GM19324 (cell line): Measurements from ENCODE around the gene BTBD9.
"Not testable (repeated sequence)": the region's sequence is repeated elsewhere in the genome, so short reads cannot be mapped to it uniquely, and the experiment has no call there.

Experiments used
- ATAC-seq: cut with Tn5 transposase; IDR thresholded peaks from one replicate; pipeline ENCODE4 v1.9.1; 2021; ENCODE audit warnings: mild to moderate bottlenecking, moderate library complexity; ENCODE audit not compliant: unreplicated experiment, low FRiP score

BTBD9 gene

DNA sequence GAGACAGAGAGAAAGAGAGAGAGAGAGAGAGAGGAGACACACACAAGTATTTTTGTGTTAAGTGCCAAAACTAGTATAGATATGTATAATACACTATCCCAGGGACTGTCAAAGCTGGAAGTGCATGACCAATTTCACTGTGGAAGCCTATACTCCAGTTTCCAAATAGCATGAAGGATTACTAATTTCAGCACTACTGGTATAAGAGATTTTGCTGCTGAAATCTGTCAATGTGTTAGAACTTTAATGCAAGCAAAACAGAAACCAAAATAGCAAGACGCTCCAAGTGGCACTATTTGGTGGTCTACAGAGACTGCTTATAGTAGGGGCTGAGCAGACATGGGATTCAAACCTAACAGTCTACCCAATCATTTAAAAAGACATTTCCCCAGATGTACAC lies 284.8 kb downstream of the BTBD9 start:
- no peak for ATAC-seq

DNA sequence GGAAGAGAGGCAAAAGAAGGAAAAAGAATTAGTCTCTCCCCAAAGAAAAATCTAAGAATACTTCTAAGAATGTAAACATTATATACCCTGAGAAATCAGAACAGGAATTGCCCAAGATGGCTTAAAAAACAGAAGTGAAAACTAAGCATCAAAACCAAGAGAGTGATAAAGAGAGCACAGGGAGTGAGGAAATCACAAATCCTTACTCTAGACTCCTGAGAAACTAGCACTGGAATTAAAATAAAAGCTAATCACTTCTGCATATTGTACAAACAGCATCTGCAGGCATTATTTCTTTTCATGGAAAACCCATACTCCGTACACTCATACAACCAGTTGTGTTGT lies 285.7 kb downstream of the BTBD9 start:
- ATAC-seq, result no peak

DNA sequence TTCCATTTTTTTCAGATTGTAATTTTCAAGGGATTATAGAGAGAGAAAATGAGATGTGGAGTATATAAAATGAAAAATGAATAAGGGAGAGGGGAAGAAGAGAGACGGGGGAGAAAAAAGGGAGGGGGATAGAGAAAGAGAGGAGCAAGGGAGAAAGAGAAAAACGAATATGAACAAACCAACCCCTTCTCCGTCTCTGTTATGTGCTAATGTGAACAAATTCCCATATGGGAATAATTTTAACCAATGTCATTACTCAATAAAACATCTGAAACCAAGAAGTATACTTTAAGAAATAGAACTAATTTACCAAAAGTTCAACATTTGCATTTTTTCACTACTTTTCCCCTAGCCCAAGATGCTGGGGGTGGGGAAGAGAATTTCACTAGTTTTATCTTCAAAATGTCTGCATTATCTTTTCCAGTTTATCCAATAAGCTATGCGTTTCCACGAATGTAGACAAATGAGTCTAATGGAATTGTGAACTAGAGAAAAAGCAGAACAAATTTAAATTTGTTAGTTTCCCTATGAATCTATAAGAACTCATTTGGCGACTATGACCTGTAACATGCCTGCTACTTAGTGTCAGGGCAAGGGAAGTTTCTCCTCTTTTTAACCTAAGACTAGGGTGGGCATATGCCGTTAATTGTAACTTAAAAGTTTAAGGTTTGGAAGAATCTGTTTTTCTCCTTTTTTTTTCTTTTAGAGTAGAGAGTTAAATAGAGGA lies 286.3 kb downstream of the BTBD9 start:
- ATAC-seq, result no peak

DNA sequence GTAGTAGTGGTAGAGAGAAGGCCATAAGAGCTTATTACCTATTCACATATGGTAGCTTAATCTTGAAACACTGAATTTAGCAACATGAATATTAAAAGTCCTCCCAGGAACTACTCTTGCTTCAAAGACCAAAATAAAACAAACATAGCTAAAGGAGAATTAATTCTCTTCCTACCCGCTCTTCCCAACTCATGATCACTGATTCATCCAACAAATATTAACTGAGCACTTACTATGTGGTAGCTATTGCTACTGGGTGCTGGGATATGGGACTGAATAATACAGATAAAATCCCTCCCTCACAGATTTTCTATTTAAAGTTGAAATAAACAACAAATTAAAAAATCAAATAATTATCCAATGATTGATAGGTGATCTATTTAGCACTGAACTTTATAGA lies 287.1 kb downstream of the BTBD9 start:
- ATAC-seq, result no peak

DNA sequence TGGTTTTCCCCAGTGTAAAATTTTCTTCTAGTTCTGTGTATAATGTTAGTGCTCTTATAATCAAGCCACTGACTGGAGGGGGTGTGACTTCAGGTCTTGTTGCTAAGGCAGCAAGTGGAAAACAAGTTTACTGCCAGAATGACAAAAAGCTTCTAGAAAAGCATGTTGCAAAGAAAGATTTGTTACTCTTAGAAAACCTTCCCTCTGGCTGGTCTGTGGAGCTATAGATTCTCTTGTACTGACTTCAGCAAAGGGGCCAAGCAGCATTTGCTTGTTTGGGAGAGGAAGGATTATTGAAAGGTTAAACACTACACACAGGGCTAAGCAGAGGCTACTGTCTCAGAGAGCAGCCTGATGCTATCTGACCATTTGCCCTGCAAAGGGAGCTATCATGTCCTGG lies 288.8 kb downstream of the BTBD9 start:
- no peak for ATAC-seq

DNA sequence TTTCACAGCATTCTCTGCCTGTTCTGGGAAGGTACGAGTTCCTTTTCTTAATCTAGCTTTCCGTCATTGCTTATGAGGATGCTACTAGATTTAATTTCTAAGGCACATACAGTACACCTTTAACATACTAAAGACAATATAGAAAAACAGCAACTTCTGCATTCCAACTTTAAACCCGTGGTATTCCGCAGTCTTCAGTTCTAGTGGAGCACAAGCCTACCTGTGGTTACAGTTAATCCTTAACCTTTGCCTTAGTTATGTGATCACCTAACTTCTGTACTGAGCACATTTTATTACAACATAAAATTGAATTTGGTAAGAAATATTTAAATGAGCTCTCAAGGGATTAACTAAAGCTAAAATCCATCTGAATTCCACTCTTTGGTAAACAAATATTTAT lies 289.5 kb downstream of the BTBD9 start:
- no peak for ATAC-seq

DNA sequence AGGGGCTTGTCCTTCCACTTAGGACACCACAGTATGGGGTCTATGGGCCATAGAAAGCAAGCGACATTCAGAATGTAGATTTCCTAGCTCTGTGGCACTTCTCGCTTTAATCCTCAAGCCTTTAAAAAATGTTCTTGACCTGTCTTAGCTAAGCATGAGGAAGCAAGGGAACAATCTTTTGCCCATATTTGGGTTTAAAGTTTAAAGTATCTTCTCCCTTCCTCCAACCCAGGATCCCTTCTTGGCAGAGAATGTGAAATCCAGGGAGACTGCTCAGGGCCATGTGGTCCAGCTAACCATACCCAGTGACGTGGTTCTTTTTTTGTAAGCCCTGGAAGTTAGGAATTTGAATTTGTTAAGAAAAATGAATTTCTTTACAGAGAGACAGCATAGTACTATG lies 289.9 kb downstream of the BTBD9 start:
- no peak for ATAC-seq

DNA sequence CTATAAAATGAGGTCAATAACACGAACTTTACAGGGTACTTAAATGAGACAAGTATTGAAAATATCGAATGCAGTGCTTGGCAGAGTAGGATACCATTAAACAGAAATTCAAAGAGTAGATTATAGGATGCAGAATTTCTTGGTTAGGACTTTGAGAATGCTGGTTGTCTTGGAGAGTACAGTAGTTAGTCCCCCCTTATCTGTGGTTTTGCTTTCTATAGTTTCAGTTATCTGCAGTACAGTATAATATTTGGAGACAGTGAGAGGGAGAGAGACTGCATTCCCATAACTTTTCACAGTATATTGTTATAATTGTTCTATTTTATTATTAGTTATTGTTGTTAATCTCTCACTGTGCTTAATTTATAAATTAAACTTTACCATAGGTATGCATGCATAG lies 290.5 kb downstream of the BTBD9 start:
- ATAC-seq, result no peak

DNA sequence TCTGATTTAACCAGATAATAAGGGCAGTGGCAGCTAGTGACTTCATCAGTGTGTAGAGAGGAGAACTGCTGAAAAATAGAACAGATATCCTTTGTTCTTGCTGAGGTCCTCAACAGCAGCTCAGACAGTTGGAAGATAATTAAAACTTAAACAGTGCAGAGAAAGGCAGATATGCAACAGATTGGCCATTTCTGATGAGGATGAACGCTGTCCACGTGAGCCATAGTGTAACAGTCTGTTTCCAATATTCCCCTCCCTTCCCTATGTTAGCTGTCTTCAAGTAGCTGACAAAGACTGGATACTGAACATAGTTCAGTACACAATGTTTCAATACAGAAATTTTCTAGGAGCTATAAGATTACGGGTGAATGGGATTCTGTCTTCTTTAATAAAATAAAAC lies 291.4 kb downstream of the BTBD9 start:
- no peak for ATAC-seq

DNA sequence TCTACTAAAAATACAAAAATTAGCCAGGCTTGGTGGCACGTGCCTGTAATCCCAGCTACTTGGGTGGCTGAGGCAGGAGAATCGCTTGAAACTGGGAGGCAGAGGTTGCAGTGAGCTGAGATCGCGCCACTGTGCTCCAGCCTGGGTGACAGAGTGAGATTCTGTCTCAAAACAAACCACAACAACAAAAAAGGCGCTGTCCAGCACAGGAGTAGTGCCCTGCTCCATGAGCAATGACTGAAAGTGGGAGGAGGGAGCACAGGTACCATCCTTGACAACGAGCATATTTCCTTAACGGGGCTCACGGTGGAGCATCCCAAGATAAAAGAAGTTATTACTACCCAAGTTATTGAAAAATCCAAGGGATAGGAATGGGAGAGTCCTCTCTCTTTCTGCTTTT lies 291.9 kb downstream of the BTBD9 start:
- ATAC-seq, result not testable (repeated sequence)

DNA sequence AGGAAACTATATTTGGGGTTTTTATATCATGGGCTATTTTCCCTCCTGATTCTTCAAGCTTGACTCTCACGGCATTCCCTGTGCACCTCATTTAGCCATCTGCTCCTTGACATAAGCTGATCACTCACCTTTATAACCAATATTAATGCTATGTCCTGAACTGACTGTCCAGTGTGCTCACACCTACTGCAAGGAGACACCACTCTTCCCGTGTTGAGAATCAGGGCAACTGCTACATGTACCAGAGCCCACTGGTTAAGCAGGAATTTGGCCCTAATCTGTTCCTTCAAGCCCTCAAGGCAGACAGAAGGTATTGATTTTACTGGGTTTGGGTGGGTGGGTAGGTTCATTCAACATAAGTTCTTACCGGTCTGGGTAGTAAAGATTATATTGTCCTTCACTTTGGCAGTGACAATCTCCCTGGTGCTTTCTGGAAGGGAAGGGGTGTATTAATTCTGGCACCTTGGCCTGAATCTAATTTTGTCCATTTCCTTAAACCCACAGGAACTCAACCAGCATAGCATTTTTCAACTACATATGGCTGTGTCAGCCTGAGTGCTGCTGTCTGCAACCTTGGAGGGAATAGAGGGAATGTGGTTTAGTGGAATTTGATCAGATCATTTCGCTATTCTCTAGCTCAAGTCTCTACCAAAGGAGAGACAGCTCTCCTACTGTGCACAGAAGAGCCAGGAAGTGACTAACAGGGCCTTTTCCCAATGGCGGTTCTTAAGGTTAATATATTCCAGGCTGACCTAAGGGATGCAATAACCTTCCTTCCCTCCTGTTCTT lies 293.2 kb downstream of the BTBD9 start:
- ATAC-seq, result no peak

DNA sequence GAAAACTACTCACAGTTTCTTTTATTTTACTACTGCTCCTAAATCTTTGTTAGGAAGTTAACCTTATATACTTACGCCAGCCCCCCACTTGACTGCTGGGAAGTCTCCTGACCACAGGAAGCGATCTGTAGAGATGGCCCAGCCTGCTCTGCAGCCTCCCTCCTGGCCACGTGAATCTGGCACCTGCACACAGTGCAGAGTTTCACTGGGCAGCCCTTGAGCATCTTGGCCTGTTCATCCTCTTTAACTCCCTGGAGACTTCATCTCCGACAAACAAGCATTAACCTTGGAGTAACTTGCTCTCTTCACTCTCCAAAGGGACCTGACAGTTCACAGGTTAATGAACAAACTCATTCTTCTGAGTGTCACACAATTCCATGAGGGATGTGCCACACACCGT lies 294.1 kb downstream of the BTBD9 start:
- ATAC-seq, result no peak

DNA sequence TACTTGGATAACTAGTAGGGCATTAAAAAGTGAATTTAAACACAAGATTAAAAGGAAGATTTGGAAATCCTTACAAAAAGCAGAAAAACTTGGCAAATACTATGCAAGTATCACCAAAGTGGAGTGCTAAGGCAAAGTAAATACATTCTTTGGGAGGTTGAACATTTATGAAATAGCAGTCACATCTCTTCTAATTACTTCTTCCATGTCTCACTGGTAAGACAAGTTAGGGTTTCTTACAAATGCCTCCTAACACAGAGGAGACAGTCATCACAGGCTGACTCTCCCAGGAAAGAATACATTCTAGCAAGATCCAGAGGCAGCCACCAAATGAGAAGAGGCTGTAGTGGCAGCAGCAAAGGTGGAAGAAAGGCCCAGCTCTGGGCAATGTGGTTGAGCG lies 298.2 kb downstream of the BTBD9 start:
- ATAC-seq, result no peak

DNA sequence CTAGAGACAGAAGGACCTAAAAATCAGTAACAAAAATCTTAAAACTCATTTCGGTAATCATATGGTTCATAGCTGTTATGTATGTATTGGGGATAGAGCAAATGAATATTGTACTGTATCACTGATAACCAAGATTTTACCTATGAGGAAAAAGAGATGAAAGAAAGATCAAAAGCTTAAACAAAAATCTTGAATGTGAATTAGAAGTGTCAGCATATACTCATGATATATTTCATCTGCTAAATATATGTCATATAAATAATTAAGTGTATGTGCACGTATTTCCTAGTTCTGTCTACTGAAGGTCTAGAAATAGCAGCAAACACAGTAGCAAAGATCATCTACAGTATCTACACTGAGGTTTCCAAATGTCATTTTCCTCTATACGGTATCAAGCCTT lies 299.8 kb downstream of the BTBD9 start:
- no peak for ATAC-seq

DNA sequence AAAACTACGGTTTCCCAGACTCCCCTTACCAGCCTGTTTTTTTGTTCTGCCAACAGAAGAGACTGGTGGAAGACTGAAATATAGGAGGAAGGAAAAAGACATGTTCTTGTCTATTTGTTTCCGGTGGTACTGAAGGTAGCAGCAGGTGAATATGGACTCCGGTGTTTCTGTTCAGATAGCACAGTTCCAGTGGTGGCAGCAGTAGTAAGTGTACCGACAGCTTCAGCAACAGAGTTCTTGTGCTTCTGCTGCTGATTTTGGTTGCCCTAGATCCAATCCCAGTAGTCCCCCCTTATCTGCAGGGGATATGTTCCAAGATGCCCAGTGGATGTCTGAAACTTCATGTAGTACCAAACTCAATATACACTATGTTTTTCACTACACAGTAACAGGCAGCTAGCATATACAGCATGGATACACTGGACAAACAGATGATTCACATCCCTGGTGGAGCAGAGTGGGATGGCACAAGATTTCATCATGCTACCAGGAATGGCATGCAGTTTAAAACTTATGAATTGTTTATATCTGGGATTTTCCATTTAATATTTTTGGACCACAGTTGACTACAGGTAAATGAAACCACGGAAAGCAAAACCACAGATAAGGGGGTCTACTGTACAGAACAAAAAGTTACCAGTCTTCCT lies 301.8 kb downstream of the BTBD9 start:
- no peak for ATAC-seq

DNA sequence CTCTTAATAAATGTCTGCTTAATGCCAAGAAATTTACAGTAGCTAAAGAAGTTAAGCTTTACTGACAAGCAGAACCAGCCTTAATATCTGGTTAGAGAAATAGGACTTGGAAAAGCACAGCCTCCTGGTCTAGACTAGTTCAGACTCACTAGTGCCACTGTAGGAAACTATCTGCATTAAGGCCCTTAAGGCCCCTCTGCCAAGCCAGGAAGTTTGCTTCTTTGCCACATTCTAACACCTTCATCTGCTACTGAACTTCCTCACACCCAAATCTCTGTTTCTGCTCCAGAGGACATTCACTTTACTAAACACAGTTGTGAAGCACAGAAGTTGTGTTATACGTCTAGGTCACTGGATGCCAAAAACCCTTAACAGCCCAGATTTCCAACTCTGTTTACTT lies 302.8 kb downstream of the BTBD9 start:
- no peak for ATAC-seq

DNA sequence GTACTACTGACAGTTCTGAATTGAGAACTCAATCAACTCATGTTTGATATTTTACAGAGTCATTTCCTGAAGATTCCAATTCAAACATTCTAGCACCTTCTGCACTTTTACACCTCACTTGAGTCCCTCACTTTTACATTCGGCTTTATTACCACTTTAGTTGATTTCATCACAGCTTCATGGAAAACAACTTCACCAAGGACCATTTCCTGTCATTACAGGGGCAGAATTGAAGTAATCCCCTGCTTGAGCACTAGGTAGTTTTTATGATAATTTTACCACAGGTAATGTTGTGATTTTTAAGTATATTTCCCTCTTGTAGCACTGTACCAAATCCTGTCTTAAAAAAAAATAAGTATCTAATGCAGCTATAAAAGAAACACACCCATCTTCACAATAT lies 312.9 kb downstream of the BTBD9 start:
- no peak for ATAC-seq

DNA sequence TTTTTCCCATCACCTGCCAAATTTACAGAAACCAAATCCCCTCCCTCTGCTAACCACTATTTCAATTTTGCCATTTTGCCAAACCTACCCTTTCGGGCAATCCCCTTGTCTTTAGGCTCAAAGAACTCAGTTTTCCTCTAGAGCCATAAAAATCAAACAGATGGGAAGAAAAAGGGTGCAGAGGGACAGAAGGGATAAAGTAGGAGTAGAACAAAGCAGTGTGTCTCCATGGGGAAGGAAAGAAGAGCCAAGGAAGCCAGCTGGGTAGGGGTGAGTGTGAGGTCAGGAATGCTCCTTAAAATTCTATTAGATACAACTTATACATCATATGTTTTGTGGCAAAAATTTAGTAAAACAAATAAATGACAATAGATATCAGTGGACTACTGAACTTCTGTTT lies 316.5 kb downstream of the BTBD9 start:
- ATAC-seq, result no peak

DNA sequence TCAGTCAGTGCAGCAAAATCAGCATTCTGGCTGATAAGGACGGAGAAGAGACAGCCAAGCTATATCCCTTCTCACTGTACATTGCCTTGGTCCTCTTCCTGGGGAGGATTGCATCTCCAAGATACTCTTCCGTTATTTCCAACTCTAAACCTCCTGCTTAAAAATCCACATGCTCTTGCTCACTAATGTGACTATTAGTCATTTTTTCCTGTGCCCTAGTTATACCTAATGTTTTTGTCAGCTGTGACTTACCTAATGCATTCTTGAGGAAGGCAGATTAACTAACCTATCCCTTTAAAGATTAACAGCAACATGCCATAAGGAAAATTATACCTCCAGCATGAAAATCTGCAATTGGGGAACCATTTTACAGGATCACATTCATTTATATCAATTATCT lies 317.6 kb downstream of the BTBD9 start:
- no peak for ATAC-seq

DNA sequence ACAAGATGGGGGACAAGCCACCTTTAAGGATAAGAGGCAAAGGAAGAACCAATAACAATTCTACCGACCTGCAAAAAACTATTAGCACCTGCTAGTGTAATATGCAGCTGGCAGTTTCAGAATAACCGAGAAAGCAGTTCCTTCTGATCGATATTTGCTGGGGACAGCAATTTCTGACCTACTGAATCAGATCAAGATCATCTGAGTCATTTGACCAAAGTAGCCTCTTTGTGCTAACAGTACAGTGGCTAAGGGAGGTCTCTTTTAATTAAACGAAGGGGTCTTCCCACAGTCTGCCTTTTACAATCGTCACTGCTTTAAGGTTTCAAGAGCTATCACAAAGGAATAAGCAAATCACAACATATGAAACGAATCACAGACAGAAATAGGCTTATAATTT lies 318.9 kb downstream of the BTBD9 start:
- no peak for ATAC-seq

DNA sequence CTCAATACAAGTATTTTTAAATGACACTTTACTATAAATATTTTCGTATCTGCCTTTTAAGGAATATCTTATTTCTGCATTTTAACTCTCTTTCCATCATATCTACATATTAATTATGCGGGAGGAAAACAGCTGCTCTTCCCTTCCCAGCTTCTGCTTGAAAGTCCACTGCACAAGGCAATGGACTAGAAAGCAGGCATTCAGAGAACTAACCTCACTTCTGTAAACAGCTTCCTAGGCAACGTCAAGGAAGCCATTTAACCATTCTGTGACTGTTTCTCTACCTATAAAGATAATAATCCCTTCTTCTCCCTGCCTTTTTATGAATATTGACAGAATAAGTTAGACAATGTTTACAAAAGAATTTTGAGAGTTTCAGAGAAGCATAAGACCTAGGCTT lies 319.4 kb downstream of the BTBD9 start:
- ATAC-seq, result no peak
